HEK293 (cell line): ENCODE data around the gene ARHGAP26.

Source experiments
- GLIS1 ChIP-seq: fragments of 450-650 bp; formaldehyde crosslinking; IDR thresholded peaks from 2 replicates; pipeline ENCODE4 v1.5.1; 2016; ENCODE audit warnings: missing biosample characterization, missing genetic modification characterization
- HOXC10 ChIP-seq: sonication (generic); formaldehyde crosslinking; IDR thresholded peaks from 2 replicates; pipeline ENCODE4 v1.8.1; 2023; ENCODE audit warnings: mild to moderate bottlenecking, missing genetic modification reagents
- KLF1 ChIP-seq: fragments of 450-650 bp; formaldehyde crosslinking; IDR thresholded peaks from 2 replicates; pipeline ENCODE4 v1.5.1; 2016; ENCODE audit warnings: missing biosample characterization, missing genetic modification characterization
- MYNN ChIP-seq: fragments of 450-650 bp; formaldehyde crosslinking; IDR thresholded peaks from 2 replicates; pipeline ENCODE4 v1.5.1; 2016; ENCODE audit warnings: missing biosample characterization, missing genetic modification characterization, borderline replicate concordance
- PRDM10 ChIP-seq: fragments of 450-650 bp; formaldehyde crosslinking; IDR thresholded peaks from 2 replicates; pipeline ENCODE4 v1.5.1; 2016; ENCODE audit warnings: missing biosample characterization, missing genetic modification characterization
- TCF7L2 ChIP-seq: IDR thresholded peaks from 2 replicates; pipeline ENCODE4 v1.6.1; 2011; ENCODE audit warnings: low read depth, mild to moderate bottlenecking, inconsistent platforms, low read length, moderate library complexity, borderline replicate concordance
- TSHZ1 ChIP-seq: fragments of 450-650 bp; formaldehyde crosslinking; IDR thresholded peaks from 2 replicates; pipeline ENCODE4 v1.5.1; 2016; ENCODE audit warnings: missing biosample characterization, missing genetic modification characterization, borderline replicate concordance
- ZBTB20 ChIP-seq: fragments of 450-650 bp; formaldehyde crosslinking; IDR thresholded peaks from 2 replicates; pipeline ENCODE4 v1.5.1; 2016; ENCODE audit warnings: missing biosample characterization, missing genetic modification characterization
- ZBTB26 ChIP-seq: fragments of 450-650 bp; formaldehyde crosslinking; optimal IDR thresholded peaks from 2 replicates; pipeline ENCODE3; 2016; ENCODE audit warnings: missing biosample characterization, mild to moderate bottlenecking, missing genetic modification characterization
- ZNF121 ChIP-seq: fragments of 450-650 bp; formaldehyde crosslinking; IDR thresholded peaks from 2 replicates; pipeline ENCODE4 v1.5.1; 2016; ENCODE audit warnings: missing biosample characterization, missing genetic modification characterization
- ZNF133 ChIP-seq: fragments of 450-650 bp; formaldehyde crosslinking; IDR thresholded peaks from 2 replicates; pipeline ENCODE4 v1.5.1; 2016; ENCODE audit warnings: missing biosample characterization, missing genetic modification characterization
- ZNF157 ChIP-seq: fragments of 450-650 bp; formaldehyde crosslinking; IDR thresholded peaks from 2 replicates; pipeline ENCODE4 v1.5.1; 2016; ENCODE audit warnings: missing biosample characterization, missing genetic modification characterization
- ZNF169 ChIP-seq: fragments of 450-650 bp; formaldehyde crosslinking; IDR thresholded peaks from 2 replicates; pipeline ENCODE4 v1.5.1; 2016; ENCODE audit warnings: missing biosample characterization, missing genetic modification characterization
- ZNF202 ChIP-seq: fragments of 450-650 bp; formaldehyde crosslinking; IDR thresholded peaks from 2 replicates; pipeline ENCODE4 v1.5.1; 2016; ENCODE audit warnings: missing biosample characterization, missing genetic modification characterization, borderline replicate concordance
- ZNF214 ChIP-seq: fragments of 450-650 bp; formaldehyde crosslinking; IDR thresholded peaks from 2 replicates; pipeline ENCODE4 v1.5.1; 2017; ENCODE audit warnings: missing biosample characterization, mild to moderate bottlenecking, missing genetic modification characterization, borderline replicate concordance
- ZNF223 ChIP-seq: fragments of 450-650 bp; formaldehyde crosslinking; IDR thresholded peaks from 2 replicates; pipeline ENCODE4 v1.5.1; 2016; ENCODE audit warnings: missing biosample characterization, missing genetic modification characterization
- ZNF248 ChIP-seq: fragments of 450-650 bp; formaldehyde crosslinking; IDR thresholded peaks from 2 replicates; pipeline ENCODE4 v1.5.1; 2017; ENCODE audit warnings: missing biosample characterization, missing genetic modification characterization
- ZNF302 ChIP-seq: fragments of 450-650 bp; formaldehyde crosslinking; IDR thresholded peaks from 2 replicates; pipeline ENCODE4 v1.5.1; 2016; ENCODE audit warnings: missing biosample characterization, missing genetic modification characterization, low read depth
- ZNF394 ChIP-seq: fragments of 450-650 bp; formaldehyde crosslinking; IDR thresholded peaks from 2 replicates; pipeline ENCODE4 v1.5.1; 2016; ENCODE audit warnings: missing biosample characterization, missing genetic modification characterization, mild to moderate bottlenecking, moderate library complexity, borderline replicate concordance
- ZNF544 ChIP-seq: fragments of 450-650 bp; formaldehyde crosslinking; IDR thresholded peaks from 2 replicates; pipeline ENCODE4 v1.5.0; 2017; ENCODE audit warnings: missing biosample characterization, missing genetic modification characterization
- ZNF624 ChIP-seq: fragments of 450-650 bp; formaldehyde crosslinking; IDR thresholded peaks from 2 replicates; pipeline ENCODE4 v1.5.1; 2017; ENCODE audit warnings: missing biosample characterization, missing genetic modification characterization
- ZNF664 ChIP-seq: fragments of 450-650 bp; formaldehyde crosslinking; IDR thresholded peaks from 2 replicates; pipeline ENCODE4 v1.5.1; 2016; ENCODE audit warnings: missing biosample characterization, missing genetic modification characterization
- ZNF776 ChIP-seq: fragments of 450-650 bp; formaldehyde crosslinking; IDR thresholded peaks from 2 replicates; pipeline ENCODE4 v1.5.0; 2017; ENCODE audit warnings: missing biosample characterization, missing genetic modification characterization, borderline replicate concordance
- ZNF837 ChIP-seq: fragments of 450-650 bp; formaldehyde crosslinking; IDR thresholded peaks from 2 replicates; pipeline ENCODE4 v1.5.1; 2016; ENCODE audit warnings: missing biosample characterization, missing genetic modification characterization
- ZSCAN16 ChIP-seq: fragments of 450-650 bp; formaldehyde crosslinking; IDR thresholded peaks from 2 replicates; pipeline ENCODE4 v1.5.1; 2016; ENCODE audit warnings: missing biosample characterization, missing genetic modification characterization
- ZSCAN30 ChIP-seq: fragments of 450-650 bp; IDR thresholded peaks from 2 replicates; pipeline ENCODE4 v1.5.1; 2018; ENCODE audit warnings: missing biosample characterization, mild to moderate bottlenecking, missing genetic modification characterization, moderate library complexity
- TF ChIP-seq, protein P1 (sequence below): fragments of 450-650 bp; formaldehyde crosslinking; IDR thresholded peaks from 2 replicates; pipeline ENCODE4 v1.5.1; 2016; ENCODE audit warnings: missing biosample characterization, missing genetic modification characterization
- TF ChIP-seq, protein P2 (sequence below): fragments of 450-650 bp; formaldehyde crosslinking; IDR thresholded peaks from 2 replicates; pipeline ENCODE4 v1.5.1; 2016; ENCODE audit warnings: missing biosample characterization, missing genetic modification characterization

The ARHGAP26 gene

DNA sequence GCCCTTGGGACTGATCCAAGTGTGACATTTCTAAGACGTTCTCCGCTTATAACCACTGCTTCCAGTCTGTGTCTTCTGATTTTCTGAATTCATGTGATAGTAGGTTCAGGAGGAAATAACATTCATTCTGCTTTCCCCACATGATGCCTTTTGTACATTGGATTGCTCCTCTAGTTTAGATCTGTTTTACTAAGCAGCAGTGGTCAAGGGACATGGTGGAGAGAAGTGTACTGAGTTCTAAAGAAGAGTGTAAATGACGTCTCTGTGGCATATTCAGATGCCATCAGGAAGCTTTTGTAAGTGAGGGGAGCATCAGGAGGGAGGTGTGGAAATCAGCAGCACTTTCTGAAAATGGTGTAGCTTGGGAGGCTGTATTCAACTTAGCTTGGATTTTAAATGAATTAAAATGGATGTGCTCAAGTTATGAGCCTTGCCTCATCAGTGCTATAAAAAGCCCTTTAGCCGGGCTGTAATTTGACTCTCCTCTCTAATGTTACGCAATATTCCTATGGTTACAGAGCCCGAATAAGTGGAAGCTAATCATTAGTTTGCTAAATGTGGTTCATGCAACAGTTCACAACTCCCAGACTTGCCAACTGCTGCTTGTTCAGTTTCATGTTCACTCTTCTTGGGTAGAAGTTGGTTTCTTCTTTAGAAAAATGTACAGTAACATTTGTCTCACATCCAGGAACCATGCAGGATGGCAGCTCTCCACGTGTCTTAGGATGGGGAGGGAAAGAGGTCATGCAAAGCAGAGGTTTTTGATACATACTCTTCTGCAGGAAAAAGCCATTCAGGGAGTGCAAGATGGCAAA is 281.3 kb downstream of the ARHGAP26 start (continued):
- TF ChIP-seq ZNF214 (tag by site-specific recombination) = no peak
- TF ChIP-seq, protein P1, sequence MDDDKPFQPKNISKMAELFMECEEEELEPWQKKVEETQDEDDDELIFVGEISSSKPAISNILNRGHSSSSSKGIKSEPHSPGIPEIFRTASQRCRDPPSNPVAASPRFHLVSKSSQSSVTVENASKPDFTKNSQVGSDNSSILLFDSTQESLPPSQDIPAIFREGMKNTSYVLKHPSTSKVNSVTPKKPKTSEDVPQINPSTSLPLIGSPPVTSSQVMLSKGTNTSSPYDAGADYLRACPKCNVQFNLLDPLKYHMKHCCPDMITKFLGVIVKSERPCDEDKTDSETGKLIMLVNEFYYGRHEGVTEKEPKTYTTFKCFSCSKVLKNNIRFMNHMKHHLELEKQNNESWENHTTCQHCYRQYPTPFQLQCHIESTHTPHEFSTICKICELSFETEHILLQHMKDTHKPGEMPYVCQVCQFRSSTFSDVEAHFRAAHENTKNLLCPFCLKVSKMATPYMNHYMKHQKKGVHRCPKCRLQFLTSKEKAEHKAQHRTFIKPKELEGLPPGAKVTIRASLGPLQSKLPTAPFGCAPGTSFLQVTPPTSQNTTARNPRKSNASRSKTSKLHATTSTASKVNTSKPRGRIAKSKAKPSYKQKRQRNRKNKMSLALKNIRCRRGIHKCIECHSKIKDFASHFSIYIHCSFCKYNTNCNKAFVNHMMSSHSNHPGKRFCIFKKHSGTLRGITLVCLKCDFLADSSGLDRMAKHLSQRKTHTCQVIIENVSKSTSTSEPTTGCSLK = no peak
- TF ChIP-seq KLF1 (tag by site-specific recombination) = no peak
- TF ChIP-seq ZNF133 (tag by site-specific recombination) = no peak
- no peak for TF ChIP-seq MYNN (tag by site-specific recombination)
- TF ChIP-seq ZNF248 (tag by site-specific recombination) = no peak
- peak; percentile 34; the same call in 1 of the 2 replicates for TF ChIP-seq ZNF394 (tag by site-specific recombination)
- no peak for TF ChIP-seq ZNF169 (tag by site-specific recombination)
- peak; percentile 77 for TF ChIP-seq PRDM10 (tag by site-specific recombination)
- no peak for TF ChIP-seq ZNF121
- 0 out of 2 replicates have a peak, but pooled peaks have one; percentile 63 for TF ChIP-seq ZNF664
- 0 out of 2 replicates have a peak, but pooled peaks have one; percentile 32 for TF ChIP-seq ZSCAN30 (tag by site-specific recombination)
- no peak for TF ChIP-seq GLIS1 (tag by site-specific recombination)
- no peak for TF ChIP-seq HOXC10 (CRISPR knock-in tag)
- no peak for TF ChIP-seq ZNF776 (tag by site-specific recombination)
- TF ChIP-seq ZNF837 = no peak
- no peak for TF ChIP-seq ZNF624 (tag by site-specific recombination)
- TF ChIP-seq, protein P2, sequence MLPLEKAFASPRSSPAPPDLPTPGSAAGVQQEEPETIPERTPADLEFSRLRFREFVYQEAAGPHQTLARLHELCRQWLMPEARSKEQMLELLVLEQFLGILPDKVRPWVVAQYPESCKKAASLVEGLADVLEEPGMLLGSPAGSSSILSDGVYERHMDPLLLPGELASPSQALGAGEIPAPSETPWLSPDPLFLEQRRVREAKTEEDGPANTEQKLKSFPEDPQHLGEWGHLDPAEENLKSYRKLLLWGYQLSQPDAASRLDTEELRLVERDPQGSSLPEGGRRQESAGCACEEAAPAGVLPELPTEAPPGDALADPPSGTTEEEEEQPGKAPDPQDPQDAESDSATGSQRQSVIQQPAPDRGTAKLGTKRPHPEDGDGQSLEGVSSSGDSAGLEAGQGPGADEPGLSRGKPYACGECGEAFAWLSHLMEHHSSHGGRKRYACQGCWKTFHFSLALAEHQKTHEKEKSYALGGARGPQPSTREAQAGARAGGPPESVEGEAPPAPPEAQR (tag by site-specific recombination) = no peak
- TF ChIP-seq ZNF157 (tag by site-specific recombination) = no peak
- no peak for TF ChIP-seq ZNF544 (tag by site-specific recombination)
- no peak for TF ChIP-seq TSHZ1 (tag by site-specific recombination)
- no peak; the same call in 1 of the 2 replicates for TF ChIP-seq ZBTB20 (tag by site-specific recombination)
- no peak for TF ChIP-seq TCF7L2
- TF ChIP-seq ZNF202 (tag by site-specific recombination) = no peak
- TF ChIP-seq ZNF223 (tag by site-specific recombination) = no peak
- no peak for TF ChIP-seq ZSCAN16 (tag by site-specific recombination)
- no peak for TF ChIP-seq ZBTB26 (tag by site-specific recombination)
- no peak for TF ChIP-seq ZNF302 (tag by site-specific recombination)
